ENCODE results near the gene VAV2.

GRCh38 chr9:133786371-133786753 is 205.8 kb downstream of the VAV2 start:
- TF ChIP-seq RCOR1 (IDR thresholded peaks at IDR 0.05; ENCODE audit: insufficient replicate concordance, low read length) (no peak), RAD21 (IDR thresholded peaks at IDR 0.05; ENCODE audit: low read length) (no peak), CTCF (conservative IDR thresholded peaks at IDR 0.05; ENCODE audit: low read depth, low read length) (no peak), POLR2A (IDR thresholded peaks at IDR 0.05; ENCODE audit: low read depth, low read length) (no peak), MAZ (IDR thresholded peaks at IDR 0.05; ENCODE audit: borderline replicate concordance, low read depth, low read length) (no peak), BHLHE40 (IDR thresholded peaks at IDR 0.05; ENCODE audit: low read depth, low read length) (no peak), MAFK (IDR thresholded peaks at IDR 0.05; ENCODE audit: low read depth, low read length) (no peak), MXI1 (IDR thresholded peaks at IDR 0.05; ENCODE audit: borderline replicate concordance, low read depth, low read length) (no peak), FOS (IDR thresholded peaks at IDR 0.05; ENCODE audit: low read depth, low read length) (no peak), NFE2L2 (IDR thresholded peaks at IDR 0.05; ENCODE audit: low read depth, low read length) (no peak), CHD1 (IDR thresholded peaks at IDR 0.05; ENCODE audit: low read depth, low read length) (no peak)
- TF ChIP-seq, protein P1, sequence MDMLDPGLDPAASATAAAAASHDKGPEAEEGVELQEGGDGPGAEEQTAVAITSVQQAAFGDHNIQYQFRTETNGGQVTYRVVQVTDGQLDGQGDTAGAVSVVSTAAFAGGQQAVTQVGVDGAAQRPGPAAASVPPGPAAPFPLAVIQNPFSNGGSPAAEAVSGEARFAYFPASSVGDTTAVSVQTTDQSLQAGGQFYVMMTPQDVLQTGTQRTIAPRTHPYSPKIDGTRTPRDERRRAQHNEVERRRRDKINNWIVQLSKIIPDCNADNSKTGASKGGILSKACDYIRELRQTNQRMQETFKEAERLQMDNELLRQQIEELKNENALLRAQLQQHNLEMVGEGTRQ (IDR thresholded peaks at IDR 0.05; ENCODE audit: low read depth, low read length) = no peak
- TF ChIP-seq, protein P2, sequence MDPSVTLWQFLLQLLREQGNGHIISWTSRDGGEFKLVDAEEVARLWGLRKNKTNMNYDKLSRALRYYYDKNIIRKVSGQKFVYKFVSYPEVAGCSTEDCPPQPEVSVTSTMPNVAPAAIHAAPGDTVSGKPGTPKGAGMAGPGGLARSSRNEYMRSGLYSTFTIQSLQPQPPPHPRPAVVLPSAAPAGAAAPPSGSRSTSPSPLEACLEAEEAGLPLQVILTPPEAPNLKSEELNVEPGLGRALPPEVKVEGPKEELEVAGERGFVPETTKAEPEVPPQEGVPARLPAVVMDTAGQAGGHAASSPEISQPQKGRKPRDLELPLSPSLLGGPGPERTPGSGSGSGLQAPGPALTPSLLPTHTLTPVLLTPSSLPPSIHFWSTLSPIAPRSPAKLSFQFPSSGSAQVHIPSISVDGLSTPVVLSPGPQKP (IDR thresholded peaks at IDR 0.05; ENCODE audit: borderline replicate concordance, low read depth, low read length) = no peak
